Chondrocyte (in vitro differentiated cells): ENCODE data around the gene CEP43. TPM values are rescaled to one million over a fixed set of nuclear protein-coding genes. Genes with fewer than 3 reads are reported as not detected.

Source experiments
- DNase-seq: peaks from one replicate; pipeline ENCODE4 v3.0.0; 2021; ENCODE audit warnings: mixed read lengths, low spot score
- H3K27ac Mint-ChIP-seq: one replicate; pipeline ENCODE4 v1.8.0; 2021; ENCODE audit warnings: mild to moderate bottlenecking, moderate library complexity, mixed read lengths; ENCODE audit not compliant: unreplicated experiment
- H3K27me3 Mint-ChIP-seq: 2 replicates; pipeline ENCODE4 v1.8.0; 2021; ENCODE audit warnings: low read depth, mixed read lengths
- H3K36me3 Mint-ChIP-seq: 2 replicates; pipeline ENCODE4 v1.8.0; 2021; ENCODE audit warnings: low read depth, mixed read lengths
- H3K4me1 Mint-ChIP-seq: 2 replicates; pipeline ENCODE4 v1.8.0; 2021; ENCODE audit warnings: low read depth, mild to moderate bottlenecking, mixed read lengths
- H3K4me3 Mint-ChIP-seq: one replicate; pipeline ENCODE4 v1.8.0; 2021; ENCODE audit warnings: mild to moderate bottlenecking, moderate library complexity, mixed read lengths; ENCODE audit not compliant: unreplicated experiment
- H3K9me3 Mint-ChIP-seq: 2 replicates; pipeline ENCODE4 v1.8.0; 2021; ENCODE audit warnings: low read depth, mixed read lengths
- total RNA-seq: library from RNA; stranded (reverse); gene quantifications from 3 replicates; pipeline ENCODE4 v1.2.1, GENCODE V29; 2021
- TF ChIP-seq, protein P1 (sequence below): fragments of 200-600 bp; sonication (generic); IDR thresholded peaks from 2 replicates; pipeline ENCODE4 v1.5.0; 2021; ENCODE audit warnings: antibody characterized with exemption, mild to moderate bottlenecking, moderate library complexity

Gene CEP43
- total RNA-seq, 1 donor from 2014 or later, result 11.7 TPM

DNA sequence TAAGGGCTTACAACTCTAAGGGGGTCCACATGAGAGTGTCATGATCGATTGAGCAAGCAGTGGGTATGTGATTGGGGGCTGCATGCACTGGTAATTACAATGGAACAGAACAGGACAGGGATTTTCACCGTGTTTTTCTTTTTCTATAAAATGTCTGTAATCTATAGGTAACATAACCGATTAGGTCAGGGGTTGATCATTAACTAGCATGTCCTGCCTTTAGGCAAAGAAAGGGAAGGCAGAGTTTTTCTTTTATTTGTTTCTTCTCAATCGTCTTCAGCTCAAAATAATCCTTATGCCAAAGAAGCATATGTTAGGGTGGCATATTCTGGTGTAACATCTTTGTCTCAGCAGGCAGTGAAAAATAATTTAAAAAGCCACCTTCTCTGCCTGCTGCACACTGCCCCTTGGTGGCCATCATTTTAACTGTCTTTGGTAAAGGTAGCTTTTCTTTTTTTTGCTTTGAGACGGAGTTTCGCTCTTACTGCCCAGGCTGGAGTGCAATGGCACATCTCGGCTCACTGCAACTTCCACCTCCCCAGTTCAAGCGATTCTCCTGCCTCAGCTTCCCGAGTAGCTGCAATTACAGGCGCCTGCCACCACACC lies 9.7 kb upstream of the CEP43 start:
- H3K27ac Mint-ChIP-seq, result no peak overlapping the region
- peaks cover 16% of the 10 kb centered on the region for H3K4me1 Mint-ChIP-seq
- TF ChIP-seq, protein P1, sequence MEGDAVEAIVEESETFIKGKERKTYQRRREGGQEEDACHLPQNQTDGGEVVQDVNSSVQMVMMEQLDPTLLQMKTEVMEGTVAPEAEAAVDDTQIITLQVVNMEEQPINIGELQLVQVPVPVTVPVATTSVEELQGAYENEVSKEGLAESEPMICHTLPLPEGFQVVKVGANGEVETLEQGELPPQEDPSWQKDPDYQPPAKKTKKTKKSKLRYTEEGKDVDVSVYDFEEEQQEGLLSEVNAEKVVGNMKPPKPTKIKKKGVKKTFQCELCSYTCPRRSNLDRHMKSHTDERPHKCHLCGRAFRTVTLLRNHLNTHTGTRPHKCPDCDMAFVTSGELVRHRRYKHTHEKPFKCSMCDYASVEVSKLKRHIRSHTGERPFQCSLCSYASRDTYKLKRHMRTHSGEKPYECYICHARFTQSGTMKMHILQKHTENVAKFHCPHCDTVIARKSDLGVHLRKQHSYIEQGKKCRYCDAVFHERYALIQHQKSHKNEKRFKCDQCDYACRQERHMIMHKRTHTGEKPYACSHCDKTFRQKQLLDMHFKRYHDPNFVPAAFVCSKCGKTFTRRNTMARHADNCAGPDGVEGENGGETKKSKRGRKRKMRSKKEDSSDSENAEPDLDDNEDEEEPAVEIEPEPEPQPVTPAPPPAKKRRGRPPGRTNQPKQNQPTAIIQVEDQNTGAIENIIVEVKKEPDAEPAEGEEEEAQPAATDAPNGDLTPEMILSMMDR, result peak; percentile 76
- H3K9me3 Mint-ChIP-seq, result no peaks in the 10 kb centered on the region
- no peaks in the 10 kb centered on the region for H3K27me3 Mint-ChIP-seq
- no peaks in the 10 kb centered on the region for H3K36me3 Mint-ChIP-seq
- no peak overlapping the region for H3K4me3 Mint-ChIP-seq
- no peak for DNase-seq

DNA sequence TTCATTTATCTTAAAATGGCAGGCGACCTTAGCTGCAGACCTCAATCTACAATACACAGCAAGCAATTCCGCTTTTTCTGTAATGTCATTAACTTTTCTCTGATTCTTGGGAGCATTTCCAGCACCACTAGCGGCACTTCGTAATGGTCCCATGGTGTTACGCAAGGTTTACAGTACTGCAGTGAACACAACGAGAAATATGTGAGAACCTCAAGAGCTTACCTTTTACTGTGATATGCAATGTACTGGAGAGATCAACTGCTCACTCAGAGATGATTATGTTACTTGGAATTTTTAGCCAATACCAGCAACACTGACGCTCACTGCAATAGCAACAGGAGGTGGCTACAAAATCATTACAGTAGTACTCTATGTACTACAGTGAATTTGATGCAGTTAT lies 2.8 kb upstream of the CEP43 start:
- TF ChIP-seq, protein P1, result no peak
- H3K4me1 Mint-ChIP-seq, result peaks cover 19% of the 10 kb centered on the region
- H3K4me3 Mint-ChIP-seq, result no peak overlapping the region
- H3K27ac Mint-ChIP-seq, result no peak overlapping the region
- no peak for DNase-seq
- H3K27me3 Mint-ChIP-seq, result no peaks in the 10 kb centered on the region
- H3K9me3 Mint-ChIP-seq, result no peaks in the 10 kb centered on the region
- no peaks in the 10 kb centered on the region for H3K36me3 Mint-ChIP-seq

DNA sequence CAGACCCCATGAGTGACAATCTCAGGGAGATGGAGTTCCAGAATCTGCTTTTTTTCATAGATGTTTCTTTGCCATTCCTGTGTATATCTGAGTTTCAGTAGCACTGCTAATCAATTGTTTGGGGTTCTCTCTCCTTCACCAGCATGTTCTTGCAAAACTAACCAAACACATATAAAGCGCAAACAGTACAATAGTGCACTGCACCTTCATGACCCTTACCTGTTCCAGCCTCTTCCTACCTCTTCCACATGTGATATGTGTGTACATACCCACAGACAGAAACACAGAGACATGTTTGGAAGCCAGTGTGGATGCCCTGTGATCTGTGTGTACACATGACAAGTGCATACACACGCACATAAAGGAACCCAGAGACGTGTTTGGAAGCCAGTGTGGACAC lies 1.8 kb upstream of the CEP43 start:
- H3K36me3 Mint-ChIP-seq, result no peaks in the 10 kb centered on the region
- H3K27ac Mint-ChIP-seq, result peak overlapping the region; percentile 65

DNA sequence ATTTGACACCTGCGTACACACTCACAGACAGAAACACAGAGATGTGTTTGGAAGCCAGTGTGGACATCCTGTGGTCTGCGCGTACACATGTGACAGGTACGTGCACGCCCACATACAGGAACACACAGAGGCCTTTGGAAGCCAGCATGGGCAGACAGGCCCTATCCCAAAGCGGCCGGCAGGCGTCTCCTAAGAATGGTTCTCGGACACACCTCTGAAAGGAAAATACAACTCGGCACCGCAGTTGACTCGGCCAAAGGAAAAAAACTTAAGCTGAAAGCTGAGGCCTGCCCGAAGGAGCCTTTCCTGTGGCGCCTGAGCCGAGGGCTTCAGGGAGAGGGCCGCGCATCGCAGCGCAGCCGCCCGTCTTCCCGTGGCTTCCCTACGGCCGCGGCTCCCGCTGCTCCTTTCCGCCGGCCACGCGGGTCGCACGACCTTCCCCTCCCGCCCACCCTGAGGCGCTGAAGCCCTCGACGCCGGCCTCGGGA lies 1.4 kb upstream of the CEP43 start:
- H3K36me3 Mint-ChIP-seq, result no peaks in the 10 kb centered on the region
- peak overlapping the region; percentile 71 for H3K4me3 Mint-ChIP-seq
- TF ChIP-seq, protein P1, result peak; percentile 75
- peaks cover 24% of the 10 kb centered on the region for H3K4me1 Mint-ChIP-seq
- H3K27ac Mint-ChIP-seq, result peak overlapping the region; percentile 65
- no peaks in the 10 kb centered on the region for H3K27me3 Mint-ChIP-seq
- DNase-seq, result no peak
- no peaks in the 10 kb centered on the region for H3K9me3 Mint-ChIP-seq

More for the DNA sequence above, 1.8 kb upstream of the CEP43 start:
- Mint-ChIP-seq H3K4me3 (peak overlapping the region; percentile 71), H3K9me3 (no peaks in the 10 kb centered on the region), H3K4me1 (peaks cover 24% of the 10 kb centered on the region), H3K27me3 (no peaks in the 10 kb centered on the region)
- no peak for DNase-seq
- TF ChIP-seq, protein P1, result no peak

DNA sequence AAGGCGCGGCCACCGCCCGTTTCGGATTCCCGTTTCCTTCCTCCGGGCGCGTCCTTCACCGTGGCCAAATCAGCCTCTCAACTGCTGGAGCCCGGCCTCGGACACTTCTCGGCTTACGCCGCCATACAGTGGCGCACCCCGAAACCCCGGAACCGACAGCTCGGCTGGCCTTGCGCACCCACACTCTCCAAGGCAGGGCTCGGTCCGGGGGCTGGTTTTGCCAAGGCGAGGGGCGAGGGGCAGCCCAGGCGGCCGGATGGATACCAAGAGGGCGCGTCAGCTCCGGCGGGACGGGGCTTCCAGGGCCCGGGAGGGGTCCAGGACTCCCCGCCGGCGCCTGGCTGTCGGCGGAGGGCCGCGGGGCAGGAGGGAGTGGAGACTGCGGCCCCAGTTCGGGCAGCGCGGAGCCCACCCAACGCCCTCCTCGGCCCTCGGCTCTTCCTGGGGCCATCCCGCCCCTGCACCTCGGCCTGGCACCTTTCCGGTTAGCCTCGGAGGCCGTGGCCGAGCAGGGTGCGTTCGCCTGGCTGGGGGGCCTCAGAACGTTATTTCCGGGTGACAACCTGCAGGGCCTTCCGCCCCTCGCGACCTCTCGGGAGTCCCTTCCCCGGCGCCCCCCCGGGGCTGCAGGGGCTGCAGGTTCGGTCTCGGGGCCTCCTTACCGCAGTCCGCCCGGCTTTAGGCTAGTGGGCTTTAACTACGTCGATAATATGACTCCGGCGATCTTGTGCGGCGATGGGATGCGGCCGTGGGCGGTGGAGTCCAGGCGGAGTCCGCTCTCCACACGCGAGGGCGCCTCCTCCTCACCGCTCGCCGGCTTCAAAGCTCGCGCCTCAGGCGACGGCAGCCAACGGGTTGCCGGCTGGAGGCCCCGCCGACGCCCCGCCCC lies 697 bp upstream of the CEP43 start:
- no peaks in the 10 kb centered on the region for H3K9me3 Mint-ChIP-seq
- H3K27me3 Mint-ChIP-seq, result no peaks in the 10 kb centered on the region
- H3K27ac Mint-ChIP-seq, result peak overlapping the region; percentile 89
- no peaks in the 10 kb centered on the region for H3K36me3 Mint-ChIP-seq
- H3K4me1 Mint-ChIP-seq, result peaks cover 24% of the 10 kb centered on the region
- TF ChIP-seq, protein P1, result no peak
- peak overlapping the region; percentile 83 for H3K4me3 Mint-ChIP-seq
- DNase-seq, result peak; percentile 97
